Liver (tissue), 3 donors: ENCODE data around the gene GPR148.

Source experiments
- ATF3 ChIP-seq: IDR thresholded peaks from 2 replicates; pipeline ENCODE4 v1.6.1; 2016; ENCODE audit warnings: antibody characterized with exemption
- CTCF ChIP-seq: fragments of 150-350 bp; IDR thresholded peaks from 2 replicates; pipeline ENCODE4 v1.5.1; 2017; ENCODE audit warnings: improper control_type of control experiment, low read depth, low read length; ENCODE audit not compliant: missing input control
- EGR1 ChIP-seq, 2 donors: IDR thresholded peaks; 2 replicates each; pipeline ENCODE4 v1.6.1; 2016 to 2018; ENCODE audit warnings: antibody characterized with exemption in 2 of 2, low read depth in 2 of 2
- FOXA1 ChIP-seq: IDR thresholded peaks from 2 replicates; pipeline ENCODE4 v1.6.1; 2016; ENCODE audit warnings: antibody characterized with exemption
- FOXA2 ChIP-seq: IDR thresholded peaks from 2 replicates; pipeline ENCODE4 v1.6.1; 2016; ENCODE audit warnings: antibody characterized with exemption
- GABPA ChIP-seq, 2 donors: IDR thresholded peaks in 1 of 2; conservative IDR thresholded peaks in 1 of 2; 2 replicates each; pipeline ENCODE4 v1.6.1; 2016; ENCODE audit warnings: antibody characterized with exemption in 2 of 2, mild to moderate bottlenecking in 1 of 2, moderate library complexity in 1 of 2
- MAX ChIP-seq: IDR thresholded peaks from 2 replicates; pipeline ENCODE4 v1.6.1; 2016; ENCODE audit warnings: antibody characterized with exemption
- RAD21 ChIP-seq, 2 donors: IDR thresholded peaks; 2 replicates each; pipeline ENCODE4 v1.6.1; 2016; ENCODE audit warnings: antibody characterized with exemption in 2 of 2, mild to moderate bottlenecking in 2 of 2
- REST ChIP-seq: IDR thresholded peaks from 2 replicates; pipeline ENCODE4 v1.6.1; 2016; ENCODE audit warnings: antibody characterized with exemption, mild to moderate bottlenecking
- RXRA ChIP-seq, 2 donors: IDR thresholded peaks; 2 replicates each; pipeline ENCODE4 v1.6.1; 2017 to 2018; ENCODE audit warnings: antibody characterized with exemption in 2 of 2, mild to moderate bottlenecking in 1 of 2
- TAF1 ChIP-seq: conservative IDR thresholded peaks from 2 replicates; pipeline ENCODE4 v1.6.1; 2016; ENCODE audit warnings: antibody characterized with exemption, mild to moderate bottlenecking
- YY1 ChIP-seq: IDR thresholded peaks from 2 replicates; pipeline ENCODE4 v1.6.1; 2016; ENCODE audit warnings: antibody characterized with exemption, mild to moderate bottlenecking
- donor health status: healthy.
- donor health status: healthy.

- TF ChIP-seq CTCF (no peak), FOXA1 (no peak), MAX (no peak), RXRA (IDR thresholded peaks at IDR 0.05) (no peak), ATF3 (no peak), EGR1 (IDR thresholded peaks at IDR 0.05; ENCODE audit: low read depth in 2 of 2) (no peak), GABPA (IDR thresholded peaks at IDR 0.05 in 1 of 2, conservative IDR thresholded peaks at IDR 0.05 in 1 of 2) (no peak), RAD21 (IDR thresholded peaks at IDR 0.05) (no peak), TAF1 (no peak), REST (no peak), FOXA2 (no peak), YY1 (no peak)
Measured at GRCh38 chr2:130749078-130749477, 20.2 kb downstream of the GPR148 start.
